Measurements from ENCODE around the gene PAOX. TPM values are rescaled to one million over a fixed set of nuclear protein-coding genes. Genes with fewer than 3 reads are reported as not detected.

PAOX gene
- total and polyA plus RNA-seq, 2 experiments from 2014 or later, result 4.1 to 8.7 TPM

- no peak overlapping the region for H3K4me3 ChIP-seq
- no peaks in the 10 kb centered on the region; the same call in 1 of the 2 replicates for H3F3A ChIP-seq (replicated peaks; ENCODE audit: low read depth)
- TF ChIP-seq POLR2AphosphoS5 (IDR thresholded peaks at IDR 0.05; ENCODE audit: low read depth), result no peak
- TF ChIP-seq NANOG (IDR thresholded peaks at IDR 0.05; ENCODE audit: borderline replicate concordance), result no peak
- no peak for TF ChIP-seq CTCF (conservative IDR thresholded peaks at IDR 0.05; ENCODE audit: low read depth in 2 of 2)
- no peak for TF ChIP-seq STAT1 (IDR thresholded peaks at IDR 0.05; ENCODE audit: unreplicated experiment)
- no peak for TF ChIP-seq CREB1 (CRISPR knock-in tag; IDR thresholded peaks at IDR 0.05; ENCODE audit: low read depth)
- no peak for TF ChIP-seq ETS1 (IDR thresholded peaks at IDR 0.05)
- TF ChIP-seq JUNB (IDR thresholded peaks at IDR 0.05; ENCODE audit: unreplicated experiment), result no peak
- TF ChIP-seq, protein P1, sequence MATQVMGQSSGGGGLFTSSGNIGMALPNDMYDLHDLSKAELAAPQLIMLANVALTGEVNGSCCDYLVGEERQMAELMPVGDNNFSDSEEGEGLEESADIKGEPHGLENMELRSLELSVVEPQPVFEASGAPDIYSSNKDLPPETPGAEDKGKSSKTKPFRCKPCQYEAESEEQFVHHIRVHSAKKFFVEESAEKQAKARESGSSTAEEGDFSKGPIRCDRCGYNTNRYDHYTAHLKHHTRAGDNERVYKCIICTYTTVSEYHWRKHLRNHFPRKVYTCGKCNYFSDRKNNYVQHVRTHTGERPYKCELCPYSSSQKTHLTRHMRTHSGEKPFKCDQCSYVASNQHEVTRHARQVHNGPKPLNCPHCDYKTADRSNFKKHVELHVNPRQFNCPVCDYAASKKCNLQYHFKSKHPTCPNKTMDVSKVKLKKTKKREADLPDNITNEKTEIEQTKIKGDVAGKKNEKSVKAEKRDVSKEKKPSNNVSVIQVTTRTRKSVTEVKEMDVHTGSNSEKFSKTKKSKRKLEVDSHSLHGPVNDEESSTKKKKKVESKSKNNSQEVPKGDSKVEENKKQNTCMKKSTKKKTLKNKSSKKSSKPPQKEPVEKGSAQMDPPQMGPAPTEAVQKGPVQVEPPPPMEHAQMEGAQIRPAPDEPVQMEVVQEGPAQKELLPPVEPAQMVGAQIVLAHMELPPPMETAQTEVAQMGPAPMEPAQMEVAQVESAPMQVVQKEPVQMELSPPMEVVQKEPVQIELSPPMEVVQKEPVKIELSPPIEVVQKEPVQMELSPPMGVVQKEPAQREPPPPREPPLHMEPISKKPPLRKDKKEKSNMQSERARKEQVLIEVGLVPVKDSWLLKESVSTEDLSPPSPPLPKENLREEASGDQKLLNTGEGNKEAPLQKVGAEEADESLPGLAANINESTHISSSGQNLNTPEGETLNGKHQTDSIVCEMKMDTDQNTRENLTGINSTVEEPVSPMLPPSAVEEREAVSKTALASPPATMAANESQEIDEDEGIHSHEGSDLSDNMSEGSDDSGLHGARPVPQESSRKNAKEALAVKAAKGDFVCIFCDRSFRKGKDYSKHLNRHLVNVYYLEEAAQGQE (IDR thresholded peaks at IDR 0.05; ENCODE audit: unreplicated experiment), result no peak
- TF ChIP-seq ZNF462 (CRISPR knock-in tag; IDR thresholded peaks at IDR 0.05), result no peak
- no peak for TF ChIP-seq ZNF114 (CRISPR knock-in tag; IDR thresholded peaks at IDR 0.05)
- TF ChIP-seq EZH2 (IDR thresholded peaks at IDR 0.05; ENCODE audit: low read depth, unreplicated experiment), result no peak
- Mint-ChIP-seq H3K4me1 (no peaks in the 10 kb centered on the region), H3K27ac (no peak overlapping the region), H3K4me3 (no peak overlapping the region), H3K9me3 (no peaks in the 10 kb centered on the region), H3K36me3 (ENCODE audit: low read depth) (peaks cover 30% of the 10 kb centered on the region), H3K27me3 (ENCODE audit: insufficient read depth, low read depth, poor library complexity) (peaks cover 7% of the 10 kb centered on the region)
- no peaks in the 10 kb centered on the region for H3K36me3 ChIP-seq (ENCODE audit: insufficient read depth)
- DNase-seq (ENCODE audit: low spot score) (no peak), ATAC-seq (no peak)
- H3K27me3 ChIP-seq (ENCODE audit: insufficient read depth), result peaks cover 6% of the 10 kb centered on the region; the same call in 1 of the 2 replicates
- 0 out of 2 replicates have a peak, but pooled peaks cover 4% of the 10 kb centered on the region for H3K79me2 ChIP-seq (replicated peaks; ENCODE audit: insufficient read depth)
- no peak overlapping the region for H3K27ac ChIP-seq (ENCODE audit: low read depth)
- no peaks in the 10 kb centered on the region for H3K4me1 ChIP-seq (ENCODE audit: insufficient read depth)
- H4K20me1 ChIP-seq (replicated peaks; ENCODE audit: insufficient read depth), result no peaks in the 10 kb centered on the region; the same call in 1 of the 2 replicates
- no peak overlapping the region for H2AFZ ChIP-seq
- no peaks in the 10 kb centered on the region for H3K9me2 ChIP-seq (ENCODE audit: insufficient read depth)
- H3K4me2 ChIP-seq, result no peak overlapping the region
Observed at GRCh38 chr10:133359972-133360610, 19.0 kb upstream of the PAOX start.

All from GM23338 (cell line).